Measurements from ENCODE around the gene TEX264. TPM values are rescaled to one million over a fixed set of nuclear protein-coding genes. Genes with fewer than 3 reads are reported as not detected.
"Not testable (repeated sequence)": the region's sequence is repeated elsewhere in the genome, so short reads cannot be mapped to it uniquely, and the experiment has no call there.

TEX264 gene
- total and polyA plus RNA-seq, 7 donors = 16.8 to 71.5 (median 29.6) TPM

DNA sequence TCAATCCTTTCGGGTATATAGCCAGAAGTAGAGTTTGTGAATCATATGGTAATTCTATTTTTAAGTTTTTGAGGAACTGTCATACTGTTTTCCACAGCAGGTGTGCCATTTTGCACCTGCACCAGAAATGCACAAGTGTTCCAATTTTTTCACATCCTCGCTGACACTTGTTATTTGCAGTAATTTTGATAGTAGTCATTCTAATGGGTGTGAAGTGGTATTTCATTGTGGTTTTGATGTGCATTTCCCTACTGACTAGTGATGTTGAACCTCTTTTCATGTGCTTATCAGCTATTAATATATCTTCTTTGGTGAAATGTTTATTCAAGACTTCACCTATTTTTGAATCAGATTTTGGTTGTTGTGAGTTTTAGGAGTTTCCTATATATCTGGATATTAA, 64.9 kb downstream of the TEX264 start:
- DNase-seq (no peak), ATAC-seq (no peak)
- Histone ChIP-seq H3K27ac (no peak overlapping the region), H3K4me3 (no peak overlapping the region), H3K4me1 (no peaks in the 10 kb centered on the region), H3K9me3 (no peaks in the 10 kb centered on the region), H3K27me3 (ENCODE audit: insufficient read depth in 3 of 3, low read length in 2 of 3) (peaks cover 0 to 7% (median 5%) of the 10 kb centered on the region in 3 donors), H3K36me3 (ENCODE audit: insufficient read depth in 1 of 2, low read depth in 1 of 2) (no peaks in the 10 kb centered on the region)
- intact Hi-C loops (cut with DNase I) = no loop called here
- TF ChIP-seq, protein P1, sequence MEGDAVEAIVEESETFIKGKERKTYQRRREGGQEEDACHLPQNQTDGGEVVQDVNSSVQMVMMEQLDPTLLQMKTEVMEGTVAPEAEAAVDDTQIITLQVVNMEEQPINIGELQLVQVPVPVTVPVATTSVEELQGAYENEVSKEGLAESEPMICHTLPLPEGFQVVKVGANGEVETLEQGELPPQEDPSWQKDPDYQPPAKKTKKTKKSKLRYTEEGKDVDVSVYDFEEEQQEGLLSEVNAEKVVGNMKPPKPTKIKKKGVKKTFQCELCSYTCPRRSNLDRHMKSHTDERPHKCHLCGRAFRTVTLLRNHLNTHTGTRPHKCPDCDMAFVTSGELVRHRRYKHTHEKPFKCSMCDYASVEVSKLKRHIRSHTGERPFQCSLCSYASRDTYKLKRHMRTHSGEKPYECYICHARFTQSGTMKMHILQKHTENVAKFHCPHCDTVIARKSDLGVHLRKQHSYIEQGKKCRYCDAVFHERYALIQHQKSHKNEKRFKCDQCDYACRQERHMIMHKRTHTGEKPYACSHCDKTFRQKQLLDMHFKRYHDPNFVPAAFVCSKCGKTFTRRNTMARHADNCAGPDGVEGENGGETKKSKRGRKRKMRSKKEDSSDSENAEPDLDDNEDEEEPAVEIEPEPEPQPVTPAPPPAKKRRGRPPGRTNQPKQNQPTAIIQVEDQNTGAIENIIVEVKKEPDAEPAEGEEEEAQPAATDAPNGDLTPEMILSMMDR (IDR thresholded peaks at IDR 0.05) = no peak
- WGBS, 3 donors = 60 to 72% (median 68%) methylated on average over 2 of the region's 2 CpGs

DNA sequence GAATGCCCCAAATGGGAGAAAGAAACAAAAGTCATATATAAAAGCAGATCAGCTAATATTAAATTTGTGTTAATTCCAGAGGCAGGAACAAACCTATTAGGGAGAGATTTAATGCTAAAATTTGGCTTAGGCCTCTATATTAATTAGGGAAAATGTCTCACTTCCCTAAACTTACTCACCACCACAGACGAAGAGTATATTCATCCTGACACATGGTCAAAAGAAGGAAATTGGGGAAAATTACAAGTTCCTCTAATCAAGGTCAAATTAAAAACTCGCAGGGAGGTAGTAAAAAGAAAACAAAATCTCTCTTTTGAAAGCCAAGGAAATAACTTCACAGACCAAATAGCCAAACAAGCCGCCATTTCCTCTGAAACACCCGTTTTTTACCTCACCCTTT, 68.1 kb downstream of the TEX264 start:
- no peak for DNase-seq
- TF ChIP-seq, protein P1 (IDR thresholded peaks at IDR 0.05) = no peak
- WGBS, 3 donors = 44 to 53% (median 51%) methylated on average over 4 of the region's 4 CpGs
- intact Hi-C loops (cut with DNase I) = no loop called here
- Histone ChIP-seq H3K36me3 (ENCODE audit: insufficient read depth in 1 of 2, low read depth in 1 of 2) (no peaks in the 10 kb centered on the region), H3K27ac (no peak overlapping the region), H3K9me3 (no peaks in the 10 kb centered on the region), H3K4me1 (no peaks in the 10 kb centered on the region), H3K4me3 (no peak overlapping the region), H3K27me3 (ENCODE audit: insufficient read depth in 3 of 3, low read length in 2 of 3) (peaks cover 2 to 7% (median 5%) of the 10 kb centered on the region in 3 donors)
- no peak for ATAC-seq

DNA sequence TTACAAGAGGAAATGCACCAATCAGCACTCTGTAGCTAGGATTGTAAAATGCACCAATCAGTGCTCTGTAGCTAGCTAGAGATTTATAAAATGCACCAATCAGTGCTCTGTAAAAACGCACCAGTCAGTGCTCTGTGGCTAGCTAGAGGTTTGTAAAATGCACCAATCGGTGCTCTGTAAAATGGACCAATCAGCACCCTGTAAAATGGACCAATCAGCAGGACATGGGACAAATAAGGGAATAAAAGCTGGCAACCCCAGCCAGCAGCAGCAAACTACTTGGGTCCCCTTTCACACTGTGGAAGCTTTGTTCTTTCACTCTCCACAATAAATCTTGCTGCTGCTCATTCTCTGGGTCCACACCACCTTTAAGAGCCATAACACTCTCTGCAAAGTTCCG, 71.3 kb downstream of the TEX264 start:
- H3K4me1 ChIP-seq; H3K27ac ChIP-seq; H3K27me3 ChIP-seq (ENCODE audit: insufficient read depth in 3 of 3, low read length in 2 of 3); DNase-seq; intact Hi-C loops (cut with DNase I); H3K4me3 ChIP-seq; H3K9me3 ChIP-seq; ATAC-seq; H3K36me3 ChIP-seq (ENCODE audit: insufficient read depth in 1 of 2, low read depth in 1 of 2): not testable (repeated sequence)
- 78 to 87% (median 82%) methylated on average over 3 of the region's 3 CpGs for WGBS, 3 donors

DNA sequence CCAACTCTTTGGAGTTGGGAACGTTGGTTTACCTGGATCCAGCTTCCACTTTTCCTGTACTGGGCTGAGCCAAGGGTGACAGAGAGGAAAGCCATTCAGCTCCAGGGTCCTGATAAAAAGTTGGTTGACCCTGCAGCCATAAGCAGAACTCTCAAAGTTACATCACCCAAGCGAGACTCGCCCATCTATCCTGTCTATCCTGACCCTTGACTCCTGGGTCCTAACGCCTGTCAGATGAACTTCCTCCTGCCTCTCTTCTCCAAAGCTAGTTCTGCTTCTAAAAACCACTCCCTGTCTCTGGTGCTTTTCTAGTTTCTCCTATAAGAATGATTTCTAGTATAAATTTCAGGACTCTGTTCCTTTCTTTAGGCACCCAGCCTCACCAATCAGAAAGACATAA, 71.9 kb downstream of the TEX264 start:
- H3K27ac ChIP-seq; H3K4me1 ChIP-seq; H3K36me3 ChIP-seq (ENCODE audit: insufficient read depth in 1 of 2, low read depth in 1 of 2); H3K27me3 ChIP-seq (ENCODE audit: insufficient read depth in 3 of 3, low read length in 2 of 3); DNase-seq; ATAC-seq; intact Hi-C loops (cut with DNase I); H3K4me3 ChIP-seq; H3K9me3 ChIP-seq: not testable (repeated sequence)
- 43 to 55% (median 50%) methylated on average over 4 of the region's 4 CpGs for WGBS, 3 donors

DNA sequence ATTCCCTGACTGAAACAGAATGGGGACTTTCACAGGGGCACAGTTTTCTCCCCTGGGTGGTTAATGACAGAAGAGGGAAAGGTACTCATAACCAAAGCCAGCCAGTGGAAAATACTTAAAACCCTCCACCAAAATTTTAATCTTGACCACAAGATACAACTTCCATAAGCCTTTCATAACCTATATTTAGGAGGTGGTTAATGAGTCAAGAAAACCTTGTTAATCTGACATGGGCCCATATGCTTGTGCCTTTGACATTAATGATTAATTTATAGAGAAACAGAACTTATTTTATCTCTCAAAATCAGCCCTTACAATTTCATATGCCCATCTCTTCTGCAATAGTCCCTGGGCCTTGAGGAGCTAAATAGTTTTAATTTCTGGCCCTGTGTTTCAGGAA, 76.8 kb downstream of the TEX264 start:
- no peak for DNase-seq
- Histone ChIP-seq H3K4me1 (no peaks in the 10 kb centered on the region), H3K4me3 (no peak overlapping the region), H3K27ac (no peak overlapping the region), H3K27me3 (ENCODE audit: insufficient read depth in 3 of 3, low read length in 2 of 3) (peaks cover 0 to 2% (median 0%) of the 10 kb centered on the region in 3 donors), H3K9me3 (no peaks in the 10 kb centered on the region), H3K36me3 (ENCODE audit: insufficient read depth in 1 of 2, low read depth in 1 of 2) (no peaks in the 10 kb centered on the region)
- no peak for ATAC-seq
- TF ChIP-seq, protein P1 (IDR thresholded peaks at IDR 0.05) = no peak
- intact Hi-C loops (cut with DNase I) = no loop called here

DNA sequence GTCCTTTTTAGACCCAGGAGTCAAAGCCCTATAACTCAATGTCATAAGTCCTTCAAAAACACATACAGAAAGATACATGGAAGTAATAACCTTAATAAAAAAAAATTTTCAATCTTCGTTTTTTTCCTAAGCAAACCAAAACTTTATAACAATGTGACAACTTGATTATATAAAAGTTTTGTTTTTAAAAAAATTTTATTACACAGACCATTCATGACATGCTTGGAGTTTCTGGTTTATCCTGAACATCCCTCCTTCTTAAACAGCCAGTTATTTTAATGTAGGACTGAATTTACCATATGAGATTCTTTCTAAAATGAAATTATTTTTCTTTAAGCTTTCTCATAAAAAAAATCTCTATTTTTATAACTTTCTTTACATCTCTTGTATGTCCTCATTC, 77.3 kb downstream of the TEX264 start:
- DNase-seq = no peak
- ATAC-seq = no peak
- no peaks in the 10 kb centered on the region for H3K36me3 ChIP-seq (ENCODE audit: insufficient read depth in 1 of 2, low read depth in 1 of 2)
- no peaks in the 10 kb centered on the region for H3K27me3 ChIP-seq (ENCODE audit: insufficient read depth in 3 of 3, low read length in 2 of 3)
- no peaks in the 10 kb centered on the region for H3K4me1 ChIP-seq
- TF ChIP-seq, protein P1 (IDR thresholded peaks at IDR 0.05) = no peak
- H3K27ac ChIP-seq = no peak overlapping the region
- intact Hi-C loops (cut with DNase I) = no loop called here
- no peaks in the 10 kb centered on the region for H3K9me3 ChIP-seq
- 40 to 51% (median 48%) methylated on average over 1 of the region's 1 CpG for WGBS, 3 donors
- no peak overlapping the region for H3K4me3 ChIP-seq
